ENCODE data around the gene RAPGEF6.

The RAPGEF6 gene

GRCh38 chr5:131521252-131521651 lies 113.8 kb downstream of the RAPGEF6 start:
- no peak for DNase-seq (ENCODE audit: low spot score)
- TF ChIP-seq, protein P1, sequence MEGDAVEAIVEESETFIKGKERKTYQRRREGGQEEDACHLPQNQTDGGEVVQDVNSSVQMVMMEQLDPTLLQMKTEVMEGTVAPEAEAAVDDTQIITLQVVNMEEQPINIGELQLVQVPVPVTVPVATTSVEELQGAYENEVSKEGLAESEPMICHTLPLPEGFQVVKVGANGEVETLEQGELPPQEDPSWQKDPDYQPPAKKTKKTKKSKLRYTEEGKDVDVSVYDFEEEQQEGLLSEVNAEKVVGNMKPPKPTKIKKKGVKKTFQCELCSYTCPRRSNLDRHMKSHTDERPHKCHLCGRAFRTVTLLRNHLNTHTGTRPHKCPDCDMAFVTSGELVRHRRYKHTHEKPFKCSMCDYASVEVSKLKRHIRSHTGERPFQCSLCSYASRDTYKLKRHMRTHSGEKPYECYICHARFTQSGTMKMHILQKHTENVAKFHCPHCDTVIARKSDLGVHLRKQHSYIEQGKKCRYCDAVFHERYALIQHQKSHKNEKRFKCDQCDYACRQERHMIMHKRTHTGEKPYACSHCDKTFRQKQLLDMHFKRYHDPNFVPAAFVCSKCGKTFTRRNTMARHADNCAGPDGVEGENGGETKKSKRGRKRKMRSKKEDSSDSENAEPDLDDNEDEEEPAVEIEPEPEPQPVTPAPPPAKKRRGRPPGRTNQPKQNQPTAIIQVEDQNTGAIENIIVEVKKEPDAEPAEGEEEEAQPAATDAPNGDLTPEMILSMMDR (IDR thresholded peaks at IDR 0.05; ENCODE audit: extremely low read depth, missing control alignments), result no peak

DNA sequence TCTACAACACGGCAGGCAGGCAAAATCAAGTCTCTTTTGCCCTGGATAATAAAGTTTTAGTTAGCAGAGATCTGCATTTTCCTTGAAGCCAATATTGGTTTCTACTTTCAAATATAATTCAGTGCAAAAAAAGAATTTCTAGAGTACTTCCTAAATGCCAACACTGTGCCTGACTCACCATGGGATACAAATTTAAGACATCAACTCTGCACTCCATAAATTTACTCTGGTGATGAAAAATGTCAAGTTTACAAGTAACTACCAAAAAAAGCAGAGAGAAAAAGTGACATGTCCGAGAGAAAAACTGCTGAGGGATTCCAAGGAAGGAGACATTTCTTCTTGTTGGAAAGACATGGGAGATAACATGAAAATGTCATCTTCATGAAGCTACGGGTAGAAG lies 119.7 kb downstream of the RAPGEF6 start:
- TF ChIP-seq, protein P1 (IDR thresholded peaks at IDR 0.05; ENCODE audit: extremely low read depth, missing control alignments), result no peak
- no peak for DNase-seq (ENCODE audit: low spot score)

DNA sequence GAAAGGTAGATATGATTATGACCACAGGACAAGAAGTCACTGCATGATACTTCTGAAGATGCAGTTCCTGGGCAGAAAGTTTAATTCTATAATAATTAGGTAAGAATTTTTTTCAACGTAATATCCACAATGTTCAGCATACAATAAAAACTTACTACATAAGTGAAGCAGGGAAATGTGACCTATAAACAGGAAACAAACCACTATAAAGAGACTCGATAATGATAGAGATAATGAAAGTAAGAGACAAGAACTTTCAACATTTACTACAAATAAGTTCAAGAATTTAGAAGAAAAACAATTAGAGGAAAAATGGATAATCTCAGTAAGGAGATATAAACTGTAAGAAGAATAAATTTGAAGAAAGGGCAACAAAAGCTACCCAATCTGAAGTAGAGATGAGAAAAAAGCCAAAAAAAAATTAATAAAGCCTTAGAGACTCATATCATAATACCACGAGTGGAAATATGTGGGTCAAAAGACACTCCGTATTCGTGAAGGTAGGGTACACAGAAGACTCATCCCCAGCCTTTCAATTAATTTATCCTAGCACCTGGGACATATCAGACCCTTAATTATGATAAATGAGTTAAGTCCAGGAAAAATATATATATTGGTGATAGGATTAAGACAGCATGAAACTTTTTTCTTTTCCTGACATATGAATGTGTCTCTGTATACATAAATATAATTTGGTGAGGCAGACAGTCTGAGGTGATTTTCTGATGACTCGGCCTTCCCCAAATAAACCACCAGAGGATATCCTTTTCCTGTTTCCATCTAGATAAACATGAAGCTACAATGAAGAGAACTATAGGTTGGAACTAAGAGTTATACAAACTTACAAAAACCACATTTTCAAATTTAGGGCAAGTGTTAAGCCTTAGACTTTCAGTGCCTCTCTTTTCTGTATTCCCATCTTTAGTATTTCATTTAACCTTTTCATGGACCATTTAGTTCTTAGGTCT lies 120.4 kb downstream of the RAPGEF6 start:
- TF ChIP-seq, protein P1 (IDR thresholded peaks at IDR 0.05; ENCODE audit: extremely low read depth, missing control alignments), result no peak
- DNase-seq (ENCODE audit: low spot score), result no peak

- no peak for DNase-seq (ENCODE audit: low spot score)
- TF ChIP-seq, protein P1 (IDR thresholded peaks at IDR 0.05; ENCODE audit: extremely low read depth, missing control alignments), result no peak
These were observed 121.2 kb downstream of the RAPGEF6 start for GRCh38 chr5:131513780-131514179.

GRCh38 chr5:131511934-131512333 lies 123.1 kb downstream of the RAPGEF6 start:
- TF ChIP-seq, protein P1 (IDR thresholded peaks at IDR 0.05; ENCODE audit: extremely low read depth, missing control alignments), result no peak
- no peak for DNase-seq (ENCODE audit: low spot score)

GRCh38 chr5:131509801-131510200 lies 125.2 kb downstream of the RAPGEF6 start:
- DNase-seq (ENCODE audit: low spot score), result no peak
- TF ChIP-seq, protein P1 (IDR thresholded peaks at IDR 0.05; ENCODE audit: extremely low read depth, missing control alignments), result no peak

DNA sequence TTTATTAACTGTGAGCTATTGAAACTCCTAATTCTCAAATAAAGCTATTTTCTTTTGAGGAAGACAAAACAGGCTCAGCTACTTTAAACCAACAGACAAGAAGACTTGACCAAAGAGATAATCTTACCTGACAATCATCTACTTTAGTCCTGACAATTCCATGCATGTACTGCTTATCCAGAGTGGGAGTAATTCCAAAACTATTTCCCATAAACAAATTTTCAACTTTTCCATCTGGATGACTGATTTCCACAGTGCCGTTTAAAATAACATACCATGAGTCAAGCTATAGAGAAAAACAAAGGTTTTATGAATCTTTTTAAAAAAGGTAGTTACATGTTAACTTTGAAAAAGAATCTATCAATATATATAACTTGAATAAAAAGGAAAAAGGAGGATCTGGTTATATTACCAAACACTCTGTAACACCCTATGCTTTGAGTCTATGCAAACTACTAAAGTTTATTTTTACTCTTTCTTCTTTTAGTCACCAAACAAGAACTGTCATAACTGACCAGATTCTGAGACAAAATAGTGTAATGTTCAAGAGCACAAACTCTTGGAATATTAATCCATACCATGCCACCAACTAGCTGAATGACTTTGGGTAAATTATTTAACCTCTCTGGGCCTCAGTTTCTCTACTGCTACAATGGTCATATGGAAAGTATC lies 129.7 kb downstream of the RAPGEF6 start:
- DNase-seq (ENCODE audit: low spot score), result no peak

More for the DNA sequence above, 129.7 kb downstream of the RAPGEF6 start:
- TF ChIP-seq, protein P1 (IDR thresholded peaks at IDR 0.05; ENCODE audit: extremely low read depth, missing control alignments), result no peak

All from GM20000 (cell line).